K562 (cell line): ENCODE results near the gene ANO8. TPM values are rescaled to one million over a fixed set of nuclear protein-coding genes. Genes with fewer than 3 reads are reported as not detected.

Source experiments
- ARNT ChIP-seq, 2 experiments: fragments of 450-650 bp; IDR thresholded peaks; 2 replicates each; pipeline ENCODE4 v1.6.1; 2016; ENCODE audit warnings: mild to moderate bottlenecking in 1 of 2
- BHLHE40 ChIP-seq: IDR thresholded peaks from 2 replicates; pipeline ENCODE4 v1.6.1; 2011; ENCODE audit warnings: low read length, improper control_type of control experiment
- CREBBP ChIP-seq: IDR thresholded peaks from one replicate; pipeline ENCODE4 v1.6.1; 2012; ENCODE audit warnings: low read depth, mild to moderate bottlenecking, control low read depth, inconsistent platforms, low read length
- DNMT1 ChIP-seq: fragments of 450-650 bp; IDR thresholded peaks from 2 replicates; pipeline ENCODE4 v1.6.1; 2016; ENCODE audit warnings: antibody characterized with exemption, mild to moderate bottlenecking
- ELK1 ChIP-seq: sonication (generic); formaldehyde crosslinking; IDR thresholded peaks from 2 replicates; pipeline ENCODE4 v1.8.1; 2022; ENCODE audit warnings: missing genetic modification reagents
- HDAC1 ChIP-seq, 2 experiments: fragments of 450-650 bp; IDR thresholded peaks; 2 replicates each; pipeline ENCODE4 v1.6.1; 2016 to 2017; ENCODE audit warnings: inconsistent platforms in 1 of 2, mild to moderate bottlenecking in 1 of 2, moderate library complexity in 1 of 2
- JUNB ChIP-seq: fragments of 450-650 bp; formaldehyde crosslinking; conservative IDR thresholded peaks from 2 replicates; pipeline ENCODE4 v1.4.0; 2020; ENCODE audit warnings: mild to moderate bottlenecking
- MCM3 ChIP-seq: fragments of 450-650 bp; IDR thresholded peaks from 2 replicates; pipeline ENCODE4 v1.6.1; 2016
- MIER1 ChIP-seq: fragments of 450-650 bp; IDR thresholded peaks from 2 replicates; pipeline ENCODE4 v1.6.1; 2016; ENCODE audit warnings: antibody characterized with exemption, mild to moderate bottlenecking, low read depth
- NBN ChIP-seq: fragments of 450-650 bp; IDR thresholded peaks from 2 replicates; pipeline ENCODE4 v1.6.1; 2016; ENCODE audit warnings: low read depth, mild to moderate bottlenecking
- PHF21A ChIP-seq: fragments of 450-650 bp; IDR thresholded peaks from 2 replicates; pipeline ENCODE4 v1.6.1; 2017; ENCODE audit warnings: low read depth, borderline replicate concordance
- SIN3B ChIP-seq: fragments of 450-650 bp; IDR thresholded peaks from 2 replicates; pipeline ENCODE4 v1.6.1; 2017; ENCODE audit warnings: low read depth, mild to moderate bottlenecking, moderate library complexity
- STAG1 ChIP-seq: sonication (generic); formaldehyde crosslinking; IDR thresholded peaks from 2 replicates; pipeline ENCODE4 v1.5.0; 2020; ENCODE audit warnings: missing genetic modification reagents, borderline replicate concordance
- STAT5B ChIP-seq: fragments of 250-450 bp; sonication (Bioruptor Pico); IDR thresholded peaks from 2 replicates; pipeline ENCODE4 v1.8.0; 2021; ENCODE audit warnings: mild to moderate bottlenecking, inconsistent platforms
- ZMIZ1 ChIP-seq, 2 experiments: fragments of 150-350 bp in 1 of 2; IDR thresholded peaks; 2 replicates each; pipeline ENCODE4 v1.6.1; 2012 to 2016; ENCODE audit warnings: low read depth in 2 of 2, low read length in 2 of 2, mild to moderate bottlenecking in 1 of 2, moderate library complexity in 1 of 2
- ZNF146 ChIP-seq: IDR thresholded peaks from one replicate; pipeline ENCODE4 v1.6.1; 2018; ENCODE audit warnings: missing compliant biosample characterization; ENCODE audit not compliant: unreplicated experiment
- ZNF253 ChIP-seq: fragments of 250-450 bp; sonication (Bioruptor Pico); conservative IDR thresholded peaks from 2 replicates; pipeline ENCODE4 v1.6.1; 2021; ENCODE audit warnings: mild to moderate bottlenecking
- ZNF518B ChIP-seq: fragments of 250-450 bp; sonication (Bioruptor Pico); IDR thresholded peaks from 2 replicates; pipeline ENCODE4 v1.5.0; 2021; ENCODE audit warnings: mild to moderate bottlenecking, moderate library complexity
- ZNF583 ChIP-seq: fragments of 250-450 bp; sonication (Bioruptor Pico); IDR thresholded peaks from 2 replicates; pipeline ENCODE4 v1.4.0; 2020
- ZNF668 ChIP-seq: fragments of 250-450 bp; sonication (Bioruptor Pico); IDR thresholded peaks from 2 replicates; pipeline ENCODE4 v1.8.0; 2022; ENCODE audit warnings: mild to moderate bottlenecking, inconsistent platforms
- polyA plus RNA-seq, 8 experiments: library from polyadenylated mRNA; depleted of rRNA in 4 of 8; stranded (reverse) in 5 of 8; unstranded in 3 of 8; fragments of >200 nt; fragmentation: Nextera tagmentation in 2 of 8; fragmentation: Illumina TruSeq in 1 of 8; extraction: Ambion mirVana in 2 of 8; extraction: Trizol in 1 of 8; gene quantifications; 2 replicates each; pipeline versions ENCODE4 v1.2.1 to v1.2.3, GENCODE V29; 2011 to 2014; ENCODE audit warnings: inconsistent platforms in 1 of 8, missing spikeins in 1 of 8
- total RNA-seq, 7 experiments: library from RNA; depleted of rRNA in 6 of 7; stranded (reverse); fragments of >200 nt in 6 of 7; fragmentation: Illumina TruSeq in 2 of 7; extraction: Trizol in 2 of 7; gene quantifications; 2 replicates each; pipeline versions ENCODE4 v1.2.1 to v1.2.3, GENCODE V29; 2011 to 2021; ENCODE audit warnings: low replicate concordance in 1 of 7
- TF ChIP-seq, protein P1 (sequence below): fragments of 250-450 bp; sonication (Bioruptor Pico); IDR thresholded peaks from 2 replicates; pipeline ENCODE4 v1.8.0; 2021; ENCODE audit warnings: borderline replicate concordance, mild to moderate bottlenecking, moderate library complexity; ENCODE audit not compliant: poor library complexity, severe bottlenecking

Gene ANO8
- total and polyA plus RNA-seq, 9 of the 15 experiments (the other 6 are each of a cell fraction or from before 2014, with no cell fraction given): 0.07 to 7.6 (median 2.3) TPM; not detected in 1

DNA sequence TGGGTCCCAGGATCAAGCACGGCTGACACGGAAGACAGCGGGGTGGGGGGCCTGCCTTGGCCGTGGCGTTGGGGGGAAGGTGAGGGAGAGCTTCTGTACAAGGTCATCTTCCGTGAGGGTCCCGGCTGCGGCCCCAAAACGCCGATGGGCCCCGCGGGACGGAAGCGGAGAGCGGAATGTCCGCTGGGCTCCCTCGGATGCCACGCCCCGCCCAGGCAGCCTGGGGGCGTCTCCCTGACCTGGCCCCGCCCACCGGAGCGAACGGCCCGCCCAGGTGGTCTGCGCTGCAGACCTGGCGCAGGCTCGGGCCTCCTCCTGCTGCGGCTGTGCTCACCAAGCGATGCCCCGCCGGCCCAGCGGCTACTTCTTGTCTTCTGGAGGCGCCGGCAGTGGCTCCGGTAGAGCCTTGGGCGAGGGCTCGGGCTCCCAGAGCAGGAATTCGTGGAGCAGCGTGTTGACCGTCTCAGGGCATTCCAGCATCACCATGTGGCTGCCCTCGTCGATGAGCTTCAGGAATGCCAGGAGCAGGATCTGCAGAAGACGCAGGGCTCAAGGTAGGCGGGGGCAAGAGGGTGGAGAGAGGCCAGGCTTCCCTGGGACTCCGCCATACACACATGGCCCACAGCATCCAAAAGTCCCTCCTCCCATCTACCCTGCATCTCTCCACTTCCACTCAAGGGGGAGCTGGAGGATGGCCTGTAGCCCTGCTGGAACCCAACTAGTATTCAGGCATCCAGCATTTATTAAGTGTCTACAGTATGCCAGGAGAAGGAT, 42.2 kb downstream of the ANO8 start (continued):
- TF ChIP-seq JUNB (CRISPR knock-in tag) (no peak), ZNF518B (no peak), NBN (peak; percentile 80), MCM3 (no peak), BHLHE40 (no peak), ARNT (IDR thresholded peaks at IDR 0.05) (peak; percentile 28 to 73; a peak in 1 of 4 replicates), STAG1 (CRISPR knock-in tag) (peak; percentile 76; the same call in 1 of the 2 replicates), ZNF253 (CRISPR knock-in tag) (no peak), ZNF668 (CRISPR knock-in tag) (no peak), ZNF583 (CRISPR knock-in tag) (no peak), DNMT1 (no peak), ELK1 (CRISPR knock-in tag) (no peak), ZMIZ1 (IDR thresholded peaks at IDR 0.05; ENCODE audit: low read depth in 2 of 2, low read length in 2 of 2) (no peak), STAT5B (no peak), CREBBP (no peak), PHF21A (no peak), ZNF146 (CRISPR knock-in tag) (no peak), SIN3B (no peak), MIER1 (0 out of 2 replicates have a peak, but pooled peaks have one; percentile 50), HDAC1 (IDR thresholded peaks at IDR 0.05) (peak in 1 of 2 experiments; percentile 68; a peak in 1 of 4 replicates)
- TF ChIP-seq, protein P1, sequence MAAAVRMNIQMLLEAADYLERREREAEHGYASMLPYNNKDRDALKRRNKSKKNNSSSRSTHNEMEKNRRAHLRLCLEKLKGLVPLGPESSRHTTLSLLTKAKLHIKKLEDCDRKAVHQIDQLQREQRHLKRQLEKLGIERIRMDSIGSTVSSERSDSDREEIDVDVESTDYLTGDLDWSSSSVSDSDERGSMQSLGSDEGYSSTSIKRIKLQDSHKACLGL (CRISPR knock-in tag): no peak
